Type B pancreatic cell (in vitro differentiated cells): ENCODE results near the gene CLASP2. TPM values are rescaled to one million over a fixed set of nuclear protein-coding genes. Genes with fewer than 3 reads are reported as not detected.
"Not testable (repeated sequence)": the region's sequence is repeated elsewhere in the genome, so short reads cannot be mapped to it uniquely, and the experiment has no call there.

Source experiments
- DNase-seq: peaks from one replicate; pipeline ENCODE4 v3.0.0; 2021; ENCODE audit warnings: mixed read lengths; ENCODE audit not compliant: unreplicated experiment; ENCODE audit errors: extremely low spot score
- H3K27ac Mint-ChIP-seq: 2 replicates; pipeline ENCODE4 v1.8.0; 2021; ENCODE audit warnings: mild to moderate bottlenecking, mixed read lengths
- H3K27me3 Mint-ChIP-seq: 2 replicates; pipeline ENCODE4 v1.8.0; 2021; ENCODE audit warnings: mixed read lengths
- H3K36me3 Mint-ChIP-seq: 2 replicates; pipeline ENCODE4 v1.8.0; 2021; ENCODE audit warnings: mixed read lengths
- H3K4me1 Mint-ChIP-seq: one replicate; pipeline ENCODE4 v1.8.0; 2021; ENCODE audit warnings: mixed read lengths; ENCODE audit not compliant: unreplicated experiment
- H3K4me3 Mint-ChIP-seq: 2 replicates; pipeline ENCODE4 v1.8.0; 2021; ENCODE audit warnings: mild to moderate bottlenecking, mixed read lengths
- H3K9me3 Mint-ChIP-seq: 2 replicates; pipeline ENCODE4 v1.8.0; 2021; ENCODE audit warnings: mixed read lengths
- CTCF ChIP-seq: fragments of 200-600 bp; sonication (generic); conservative IDR thresholded peaks from 2 replicates; pipeline ENCODE4 v1.5.0; 2021; ENCODE audit warnings: antibody characterized with exemption, mild to moderate bottlenecking
- total RNA-seq: library from RNA; stranded (reverse); gene quantifications from 2 replicates; pipeline ENCODE4 v1.2.1, GENCODE V29; 2021; ENCODE audit warnings: low replicate concordance

CLASP2 gene
- total RNA-seq, 1 donor from 2014 or later: 56.8 TPM

DNA sequence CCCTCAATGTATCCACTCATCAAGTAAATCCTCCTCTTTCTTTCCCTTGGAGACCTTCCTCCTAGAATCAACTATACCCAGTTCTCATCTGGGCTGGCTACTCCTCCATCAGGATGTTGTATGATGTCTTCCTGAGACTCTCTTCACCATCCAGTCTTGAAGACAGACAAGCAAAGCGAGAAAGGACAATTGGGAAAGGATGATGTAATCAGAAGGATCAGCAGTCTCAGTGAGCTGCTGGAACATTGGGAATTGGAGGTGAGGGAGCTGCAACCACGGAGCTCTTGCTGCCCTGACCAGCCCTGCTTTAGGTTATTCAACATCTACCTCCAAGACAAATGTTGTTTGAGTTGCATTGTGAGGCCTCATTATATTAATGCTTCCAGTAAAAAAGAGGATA is 229.8 kb downstream of the CLASP2 start:
- H3K4me3 Mint-ChIP-seq: no peak overlapping the region
- H3K4me1 Mint-ChIP-seq: no peaks in the 10 kb centered on the region
- H3K27me3 Mint-ChIP-seq: no peaks in the 10 kb centered on the region
- H3K9me3 Mint-ChIP-seq: no peaks in the 10 kb centered on the region
- no peak for DNase-seq
- H3K27ac Mint-ChIP-seq: no peak overlapping the region
- TF ChIP-seq CTCF: no peak
- no peaks in the 10 kb centered on the region for H3K36me3 Mint-ChIP-seq

GRCh38 chr3:33482111-33482521 is 235.9 kb downstream of the CLASP2 start:
- Mint-ChIP-seq H3K4me3 (no peak overlapping the region), H3K27ac (no peak overlapping the region), H3K27me3 (no peaks in the 10 kb centered on the region), H3K36me3 (peaks cover 6% of the 10 kb centered on the region), H3K9me3 (peaks cover 14% of the 10 kb centered on the region), H3K4me1 (no peaks in the 10 kb centered on the region)
- no peak for DNase-seq
- TF ChIP-seq CTCF: no peak

DNA sequence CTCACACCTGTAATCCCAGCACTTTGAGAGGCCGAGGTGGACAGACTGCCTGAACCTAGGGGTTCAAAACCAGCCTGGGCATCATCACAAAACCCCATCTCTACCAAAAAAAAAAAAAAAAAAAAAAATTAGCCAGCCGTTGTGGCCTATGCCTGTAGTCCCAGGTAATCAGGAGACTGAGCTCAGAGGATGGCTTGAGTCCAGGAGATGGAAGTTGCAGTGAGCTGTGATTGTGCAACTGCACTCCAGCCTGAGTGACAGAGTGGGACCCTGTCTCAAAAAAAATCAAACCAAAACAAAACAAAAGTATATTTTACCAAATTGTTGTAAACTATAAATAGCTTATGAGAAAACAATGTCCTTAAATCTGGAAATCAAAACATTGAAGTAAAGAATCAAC is 243.2 kb downstream of the CLASP2 start:
- DNase-seq: no peak
- H3K27me3 Mint-ChIP-seq: no peaks in the 10 kb centered on the region
- no peaks in the 10 kb centered on the region for H3K4me1 Mint-ChIP-seq
- peaks cover 1% of the 10 kb centered on the region for H3K9me3 Mint-ChIP-seq
- no peak overlapping the region for H3K27ac Mint-ChIP-seq
- no peak for TF ChIP-seq CTCF
- H3K36me3 Mint-ChIP-seq: peaks cover under 1% of the 10 kb centered on the region
- no peak overlapping the region for H3K4me3 Mint-ChIP-seq

DNA sequence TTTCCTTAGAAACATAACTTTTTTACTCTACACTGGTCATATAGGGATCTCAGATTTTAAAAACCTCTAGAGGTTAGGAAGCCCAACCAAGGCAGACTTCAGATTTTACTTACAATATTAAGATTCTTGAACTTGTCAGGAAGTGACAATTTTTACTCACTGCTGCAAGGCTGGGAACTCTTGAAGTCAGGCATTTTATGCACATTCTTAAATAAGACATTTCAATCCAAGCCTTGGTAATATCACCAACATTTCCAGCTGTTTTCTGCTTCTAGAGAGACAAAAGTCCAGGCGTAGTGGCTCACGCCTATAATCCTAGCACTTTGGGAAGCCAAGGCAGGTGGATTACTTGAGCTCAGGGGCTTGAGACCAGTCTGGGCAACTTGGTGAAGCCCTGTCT is 244.2 kb downstream of the CLASP2 start:
- no peak for TF ChIP-seq CTCF
- Mint-ChIP-seq H3K4me3 (no peak overlapping the region), H3K27me3 (no peaks in the 10 kb centered on the region), H3K27ac (no peak overlapping the region), H3K9me3 (no peaks in the 10 kb centered on the region), H3K36me3 (no peaks in the 10 kb centered on the region), H3K4me1 (no peaks in the 10 kb centered on the region)
- DNase-seq: no peak

GRCh38 chr3:33467786-33468185 is 250.3 kb downstream of the CLASP2 start:
- no peaks in the 10 kb centered on the region for H3K27me3 Mint-ChIP-seq
- H3K36me3 Mint-ChIP-seq: peaks cover 6% of the 10 kb centered on the region
- H3K4me3 Mint-ChIP-seq: no peak overlapping the region
- H3K27ac Mint-ChIP-seq: no peak overlapping the region
- no peaks in the 10 kb centered on the region for H3K4me1 Mint-ChIP-seq
- H3K9me3 Mint-ChIP-seq: no peaks in the 10 kb centered on the region
- DNase-seq: no peak
- no peak for TF ChIP-seq CTCF

DNA sequence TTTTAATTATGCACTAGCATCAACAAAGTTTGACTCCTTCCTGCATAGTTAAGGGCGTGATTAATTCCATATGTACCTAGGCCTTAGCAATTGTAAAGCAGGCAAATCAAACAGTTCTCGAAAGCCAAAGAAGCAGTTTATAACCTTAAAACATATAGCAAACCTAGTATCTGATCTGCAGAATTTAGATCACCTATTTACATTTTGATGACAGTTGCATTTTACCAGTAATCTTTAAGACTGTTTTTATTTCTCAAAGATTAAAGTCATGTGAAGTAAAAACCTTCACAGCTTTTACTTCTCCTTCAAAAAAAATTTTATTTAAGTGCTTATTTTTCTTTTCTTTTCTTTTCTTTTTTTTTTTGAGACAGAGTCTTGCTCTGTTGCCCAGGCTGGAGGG is 257.0 kb downstream of the CLASP2 start:
- Mint-ChIP-seq H3K4me3 (no peak overlapping the region), H3K9me3 (peaks cover 4% of the 10 kb centered on the region), H3K36me3 (peaks cover 4% of the 10 kb centered on the region), H3K27ac (no peak overlapping the region), H3K4me1 (no peaks in the 10 kb centered on the region), H3K27me3 (no peaks in the 10 kb centered on the region)
- no peak for TF ChIP-seq CTCF
- no peak for DNase-seq

- H3K27ac Mint-ChIP-seq, H3K36me3 Mint-ChIP-seq, H3K4me1 Mint-ChIP-seq, H3K4me3 Mint-ChIP-seq, DNase-seq, H3K27me3 Mint-ChIP-seq, H3K9me3 Mint-ChIP-seq: not testable (repeated sequence)
Observed at GRCh38 chr3:33459577-33459976, 258.5 kb downstream of the CLASP2 start.
